Retinal pigment epithelial cell (primary cell): ENCODE measurements around the gene LIM2.

Experiments used
- DNase-seq: peaks from one replicate; pipeline ENCODE4 v3.0.0-alpha.2; 2010; ENCODE audit warnings: low read depth
- H3K4me3 ChIP-seq: 2 replicates; pipeline ENCODE4 v1.5.1; 2011; ENCODE audit warnings: mild to moderate bottlenecking, low read length, control low read depth, moderate library complexity
- CTCF ChIP-seq: conservative IDR thresholded peaks from 2 replicates; pipeline ENCODE4 v1.5.1; 2011; ENCODE audit warnings: low read depth, low read length, control low read depth, inconsistent platforms

Gene LIM2

GRCh38 chr19:51330366-51330765 is 57.4 kb downstream of the LIM2 start:
- TF ChIP-seq CTCF = no peak
- no peak for DNase-seq
- no peak overlapping the region for H3K4me3 ChIP-seq
